ACHN (cell line): ENCODE measurements around the gene RELN.

Experiments
- DNase-seq: peaks from one replicate; pipeline ENCODE4 v3.0.0-alpha.2; 2015
- in situ Hi-C: cut with HindIII; loops from 2 replicates; pipeline ENCODE4 v1.10.0; 2017; ENCODE audit warnings: low sequenced_read_pairs, low pct_ligation_motif_present, low pct_unique_long_range_greater_than_20kb

Gene RELN

GRCh38 chr7:103644319-103644718, 345.1 kb downstream of the RELN start:
- no peak for DNase-seq
- in situ Hi-C loops: no loop called here

- peak; percentile 72 for DNase-seq
- in situ Hi-C loops: no loop called here
Measured at GRCh38 chr7:103640031-103640779, 349.3 kb downstream of the RELN start.

GRCh38 chr7:103637726-103638125, 351.7 kb downstream of the RELN start:
- DNase-seq: no peak
- in situ Hi-C loops: no loop called here

- in situ Hi-C loops: no loop called here
- DNase-seq: no peak
Measured at GRCh38 chr7:103637094-103637493, 352.4 kb downstream of the RELN start.

- peak; percentile 40 for DNase-seq
- in situ Hi-C loops: no loop called here
Measured at GRCh38 chr7:103636153-103636552, 353.3 kb downstream of the RELN start.

GRCh38 chr7:103632972-103633371, 356.5 kb downstream of the RELN start:
- in situ Hi-C loops: no loop called here
- no peak for DNase-seq

GRCh38 chr7:103632005-103632639, 357.3 kb downstream of the RELN start:
- DNase-seq: no peak
- in situ Hi-C loops: no loop called here

GRCh38 chr7:103630318-103630717, 359.1 kb downstream of the RELN start:
- DNase-seq: no peak
- in situ Hi-C loops: no loop called here

GRCh38 chr7:103628742-103629141, 360.7 kb downstream of the RELN start:
- in situ Hi-C loops: no loop called here
- DNase-seq: no peak

GRCh38 chr7:103626776-103627175, 362.7 kb downstream of the RELN start:
- in situ Hi-C loops: no loop called here

GRCh38 chr7:103622274-103622673, 367.2 kb downstream of the RELN start:
- DNase-seq: no peak
- in situ Hi-C loops: no loop called here

More at GRCh38 chr7:103626776-103627175, 362.7 kb downstream of the RELN start:
- DNase-seq: no peak

- in situ Hi-C loops: no loop called here
- peak; percentile 46 for DNase-seq
Measured at GRCh38 chr7:103613655-103614642, 375.5 kb downstream of the RELN start.

GRCh38 chr7:103609778-103610177, 379.7 kb downstream of the RELN start:
- in situ Hi-C loops: no loop called here
- peak; percentile 15 for DNase-seq

- in situ Hi-C loops: no loop called here
- DNase-seq: no peak
Measured at GRCh38 chr7:103605640-103606039, 383.8 kb downstream of the RELN start.

- DNase-seq: no peak
- in situ Hi-C loops: no loop called here
Measured at GRCh38 chr7:103598326-103598905, 391.0 kb downstream of the RELN start.

GRCh38 chr7:103597606-103598005, 391.9 kb downstream of the RELN start:
- in situ Hi-C loops: no loop called here
- DNase-seq: no peak

GRCh38 chr7:103594186-103594585, 395.3 kb downstream of the RELN start:
- no peak for DNase-seq
- in situ Hi-C loops: no loop called here

- no peak for DNase-seq
- in situ Hi-C loops: no loop called here
Measured at GRCh38 chr7:103593691-103594090, 395.8 kb downstream of the RELN start.

GRCh38 chr7:103592844-103593243, 396.6 kb downstream of the RELN start:
- no peak for DNase-seq
- in situ Hi-C loops: no loop called here
